ENCODE data around the gene DCC. TPM values are rescaled to one million over a fixed set of nuclear protein-coding genes. Genes with fewer than 3 reads are reported as not detected.

The DCC gene
- total RNA-seq, 1 donor from 2014 or later, result not detected

- ATAC-seq (ENCODE audit: poor library complexity) (no peak), DNase-seq (no peak)
- intact Hi-C loops (cut with DNase I), result no loop called here
These were observed 574.2 kb downstream of the DCC start for GRCh38 chr18:52914148-52914547.

DNA sequence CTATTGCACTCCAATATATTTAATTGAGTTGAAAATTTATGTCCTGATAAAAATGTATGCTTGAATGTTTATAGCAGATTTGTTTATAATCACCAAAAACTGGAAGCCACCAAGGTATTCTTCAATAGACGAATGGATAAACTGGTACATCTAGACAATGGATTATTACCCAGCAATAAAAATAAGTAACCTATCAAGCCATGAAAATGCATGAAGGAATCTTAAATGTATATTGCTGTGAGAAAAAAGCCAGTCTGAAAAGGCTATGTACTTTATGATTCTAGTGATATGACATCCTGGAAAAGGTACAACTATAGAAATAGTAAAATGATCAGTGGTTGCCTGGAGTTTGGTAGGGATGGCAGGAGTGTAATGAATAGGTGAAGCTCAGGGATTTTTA, 580.7 kb downstream of the DCC start:
- ATAC-seq (ENCODE audit: poor library complexity) (no peak), DNase-seq (no peak)
- intact Hi-C loops (cut with DNase I), result no loop called here

DNA sequence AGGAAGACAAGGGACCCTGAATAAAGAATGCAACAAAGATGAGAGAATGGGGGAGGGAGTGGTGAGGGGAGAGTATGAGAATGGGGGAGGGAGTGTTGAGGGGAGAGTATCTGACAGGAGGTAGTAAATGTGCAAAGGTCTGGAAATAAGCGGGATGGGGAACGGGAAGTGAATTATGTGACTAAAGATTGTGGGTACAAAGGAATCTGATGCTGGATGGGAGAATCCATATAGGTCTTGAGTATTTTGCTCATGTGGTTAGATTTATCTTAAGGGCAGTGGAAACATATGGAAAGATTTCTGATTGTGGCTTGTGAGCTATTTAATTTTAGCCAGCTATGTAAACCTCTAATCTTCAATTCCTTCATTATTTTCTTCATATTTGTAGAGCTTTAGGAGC, 593.4 kb downstream of the DCC start:
- ATAC-seq (ENCODE audit: poor library complexity) (no peak), DNase-seq (no peak)
- intact Hi-C loops (cut with DNase I), result no loop called here

DNA sequence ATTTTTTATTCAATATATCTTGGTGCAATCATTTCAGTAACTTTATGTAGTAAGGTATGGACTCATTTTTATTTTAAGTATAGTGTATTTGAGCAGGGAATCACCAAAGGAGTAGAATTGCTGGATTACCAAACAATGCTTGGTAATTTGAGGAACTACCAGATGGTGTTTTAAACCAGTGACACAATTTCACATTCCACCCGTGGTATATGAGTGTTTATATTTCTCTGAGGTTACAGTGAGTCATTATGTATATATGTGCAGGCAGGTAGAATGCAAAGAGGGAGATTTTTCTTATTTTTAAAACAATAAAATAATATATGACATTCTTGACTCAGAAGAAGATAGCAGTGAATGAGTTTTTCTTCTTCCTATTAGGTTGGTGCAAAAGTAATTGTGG, 596.9 kb downstream of the DCC start:
- no peak for ATAC-seq (ENCODE audit: poor library complexity)
- intact Hi-C loops (cut with DNase I), result no loop called here

DNA sequence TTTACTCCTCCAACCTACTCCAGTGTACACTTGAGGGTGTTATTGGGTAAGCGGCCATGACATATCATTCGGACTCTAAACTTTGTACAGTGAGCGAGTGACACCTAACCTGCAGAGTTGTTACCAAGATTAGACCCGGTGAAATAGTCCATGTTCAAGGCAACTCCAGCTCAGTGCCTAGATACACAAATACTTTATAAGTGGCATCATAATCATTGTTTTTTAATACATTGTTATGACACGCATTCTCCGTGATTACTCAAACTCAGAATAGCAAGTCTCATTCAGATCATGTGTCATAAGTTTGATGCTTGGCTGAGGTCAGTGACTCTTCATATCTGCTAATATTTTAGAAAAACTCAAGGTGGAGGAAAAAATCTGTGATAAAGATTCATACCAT, 597.8 kb downstream of the DCC start:
- intact Hi-C loops (cut with DNase I), result no loop called here
- DNase-seq (no peak), ATAC-seq (ENCODE audit: poor library complexity) (no peak)

More for the DNA sequence above, 596.9 kb downstream of the DCC start:
- DNase-seq, result no peak

- ATAC-seq (ENCODE audit: poor library complexity) (no peak), DNase-seq (no peak)
- intact Hi-C loops (cut with DNase I), result no loop called here
These were observed 605.6 kb downstream of the DCC start for GRCh38 chr18:52945552-52945951.

DNA sequence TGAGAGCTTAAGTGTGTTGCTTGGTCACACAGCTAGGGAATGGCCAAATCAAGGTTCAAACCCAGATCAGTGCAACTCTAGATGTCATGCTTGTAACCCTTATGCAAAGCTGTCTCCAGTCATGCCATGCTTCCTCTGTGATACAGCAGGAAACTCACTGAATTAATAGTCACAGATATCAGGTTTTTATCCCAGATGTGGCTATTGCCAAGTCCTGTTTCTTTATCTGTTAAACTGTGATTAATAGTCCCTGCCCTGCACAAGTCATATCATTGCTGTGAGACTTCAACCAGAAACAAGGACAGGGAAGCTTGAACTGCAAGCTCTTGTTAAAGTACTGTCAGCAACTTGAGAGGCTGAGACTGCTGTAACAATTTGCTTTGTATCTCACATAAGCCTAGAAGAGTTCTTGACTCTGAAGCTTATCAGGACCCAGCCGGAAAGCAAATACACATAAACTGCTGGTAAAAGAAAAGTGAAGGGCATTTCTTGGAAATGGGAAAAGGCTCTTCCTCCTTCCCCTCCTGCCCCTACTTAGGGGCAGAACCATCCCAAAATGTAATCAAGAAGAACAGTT, 609.0 kb downstream of the DCC start:
- no peak for DNase-seq
- intact Hi-C loops (cut with DNase I), result no loop called here
- ATAC-seq (ENCODE audit: poor library complexity), result no peak

DNA sequence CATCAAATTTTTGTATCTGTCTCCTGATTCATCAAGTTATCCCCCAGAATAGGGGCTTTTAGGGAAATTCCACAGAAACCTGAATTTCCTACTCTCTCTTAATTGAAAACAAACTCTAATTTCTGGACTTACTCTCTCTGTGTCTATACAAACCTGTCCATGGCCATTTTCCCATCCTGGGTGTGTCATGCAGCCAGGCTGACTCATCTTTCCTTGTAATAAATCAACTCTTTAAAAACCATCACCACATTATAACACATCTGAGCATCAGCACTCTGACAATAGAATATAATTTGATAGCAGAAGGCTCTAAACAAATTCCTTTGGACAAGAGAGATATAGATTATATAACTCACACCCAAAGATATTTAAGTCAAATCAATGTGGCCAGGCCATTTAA, 610.2 kb downstream of the DCC start:
- ATAC-seq (ENCODE audit: poor library complexity), result no peak
- DNase-seq, result no peak
- intact Hi-C loops (cut with DNase I), result no loop called here

- ATAC-seq (ENCODE audit: poor library complexity), result no peak
- DNase-seq, result no peak
- intact Hi-C loops (cut with DNase I), result no loop called here
These were observed 613.4 kb downstream of the DCC start for GRCh38 chr18:52953387-52953786.

GRCh38 chr18:52963481-52963880, 623.5 kb downstream of the DCC start:
- DNase-seq, result no peak
- intact Hi-C loops (cut with DNase I), result no loop called here
- no peak for ATAC-seq (ENCODE audit: poor library complexity)

GRCh38 chr18:52970686-52971085, 630.7 kb downstream of the DCC start:
- ATAC-seq (ENCODE audit: poor library complexity), result no peak
- no peak for DNase-seq
- intact Hi-C loops (cut with DNase I), result no loop called here

GRCh38 chr18:52971097-52971496, 631.1 kb downstream of the DCC start:
- no peak for DNase-seq
- no peak for ATAC-seq (ENCODE audit: poor library complexity)

GRCh38 chr18:52979892-52980291, 639.9 kb downstream of the DCC start:
- no peak for ATAC-seq (ENCODE audit: poor library complexity)
- intact Hi-C loops (cut with DNase I), result no loop called here
- DNase-seq, result no peak

More at GRCh38 chr18:52971097-52971496, 631.1 kb downstream of the DCC start:
- intact Hi-C loops (cut with DNase I), result no loop called here

- no peak for DNase-seq
These were observed 651.2 kb downstream of the DCC start for GRCh38 chr18:52991246-52991645.

DNA sequence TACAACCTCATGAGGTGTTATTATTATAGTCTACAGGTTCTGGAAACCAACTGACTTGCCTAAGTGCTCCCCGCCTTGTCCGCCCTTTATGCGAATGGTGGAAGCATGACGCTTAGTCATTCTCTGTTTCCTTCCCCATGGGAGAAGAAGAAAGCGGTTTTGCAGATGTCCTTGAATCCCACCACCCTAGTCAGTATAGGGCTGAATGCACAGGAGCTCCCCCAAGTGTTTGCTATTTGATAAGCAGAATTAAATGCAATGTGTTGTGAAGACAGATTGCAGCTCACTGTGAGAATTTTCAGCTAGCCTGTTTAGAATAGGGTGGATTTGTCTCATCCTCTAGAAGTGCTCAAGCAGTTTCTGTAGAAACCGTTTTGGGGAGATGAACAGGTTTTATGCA, 652.0 kb downstream of the DCC start:
- ATAC-seq (ENCODE audit: poor library complexity) (no peak), DNase-seq (no peak)
- intact Hi-C loops (cut with DNase I), result no loop called here

More at GRCh38 chr18:52991246-52991645, 651.2 kb downstream of the DCC start:
- intact Hi-C loops (cut with DNase I), result no loop called here
- ATAC-seq (ENCODE audit: poor library complexity), result no peak

DNA sequence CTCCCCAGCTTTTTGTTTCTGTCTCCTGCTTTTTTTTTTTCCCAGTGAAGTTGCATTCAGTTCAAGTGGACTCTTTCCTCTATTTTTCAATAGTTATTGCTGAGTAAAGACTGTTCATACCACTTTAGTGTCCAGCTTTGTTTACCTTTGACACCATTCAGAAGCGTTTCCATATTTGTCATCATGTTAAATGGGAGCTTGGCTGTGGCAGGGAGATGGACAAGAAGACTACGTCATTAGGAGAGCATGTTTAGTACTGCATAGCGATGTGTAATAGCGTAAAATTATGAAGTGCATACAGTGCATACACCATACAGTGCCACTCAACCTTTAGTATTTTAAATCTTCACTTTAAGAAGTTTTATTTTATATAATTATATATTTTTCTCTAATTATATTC, 655.9 kb downstream of the DCC start:
- intact Hi-C loops (cut with DNase I), result no loop called here

DNA sequence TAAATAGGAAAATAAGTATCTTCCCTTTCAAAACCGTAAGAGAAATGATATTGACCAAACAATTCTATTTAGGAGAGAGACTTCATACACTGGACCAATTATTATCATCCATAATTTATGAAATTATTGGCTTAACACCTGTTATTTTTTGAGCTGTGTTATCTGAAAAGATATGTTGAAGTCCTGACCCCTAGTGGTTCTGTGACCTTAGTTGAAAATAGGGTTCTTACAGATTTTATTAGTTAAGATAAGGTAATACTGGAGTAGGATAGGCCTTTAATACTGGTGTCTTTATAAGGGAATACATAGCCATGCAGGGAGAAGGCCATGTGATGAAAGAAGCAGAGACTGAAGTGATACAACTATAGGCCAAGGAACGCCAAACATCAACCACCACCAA, 659.6 kb downstream of the DCC start:
- ATAC-seq (ENCODE audit: poor library complexity), result no peak
- intact Hi-C loops (cut with DNase I), result no loop called here

More for the DNA sequence above, 655.9 kb downstream of the DCC start:
- DNase-seq, result no peak
- ATAC-seq (ENCODE audit: poor library complexity), result no peak

DNA sequence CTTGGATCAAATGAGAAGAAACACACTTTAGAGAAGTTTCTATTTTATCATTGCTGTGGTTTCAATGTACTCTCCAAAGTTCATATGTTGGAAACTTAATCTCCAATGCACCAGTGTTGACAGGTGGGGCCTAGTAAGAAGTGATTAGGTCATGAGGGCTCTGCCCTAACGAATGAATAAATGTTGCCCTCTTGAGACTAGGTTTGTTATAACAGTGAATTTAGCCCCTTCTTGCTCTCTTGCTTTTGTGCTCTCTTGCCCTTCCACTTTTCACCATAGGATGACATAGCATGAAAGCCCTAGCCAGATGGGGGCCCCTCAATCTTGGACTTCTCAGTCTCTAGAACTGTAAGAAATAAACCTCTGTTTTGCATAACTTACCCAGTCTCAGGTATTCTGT, 664.8 kb downstream of the DCC start:
- ATAC-seq (ENCODE audit: poor library complexity) (no peak), DNase-seq (no peak)
- intact Hi-C loops (cut with DNase I), result no loop called here

More for the DNA sequence above, 659.6 kb downstream of the DCC start:
- no peak for DNase-seq

DNA sequence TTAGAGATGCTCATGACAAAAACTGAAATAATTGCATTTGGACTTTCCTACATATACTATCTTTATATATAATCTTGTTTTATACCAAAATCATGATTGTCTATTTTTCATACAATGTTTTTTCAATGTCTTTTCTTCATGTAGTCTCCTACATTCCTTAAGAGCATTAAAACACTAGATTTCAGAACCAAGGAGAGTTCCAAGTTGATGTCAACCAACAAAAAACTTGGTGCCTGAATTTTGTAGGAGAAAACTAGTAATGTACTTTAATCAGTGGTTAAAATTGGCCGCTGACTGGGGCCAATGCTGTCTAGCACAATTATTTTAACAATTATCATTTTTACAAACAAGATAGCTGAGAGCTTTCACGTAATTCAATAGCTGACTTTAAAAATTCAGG, 678.8 kb downstream of the DCC start:
- intact Hi-C loops (cut with DNase I), result no loop called here
- ATAC-seq (ENCODE audit: poor library complexity) (no peak), DNase-seq (no peak)

- DNase-seq (no peak), ATAC-seq (ENCODE audit: poor library complexity) (no peak)
- intact Hi-C loops (cut with DNase I), result no loop called here
These were observed 685.2 kb downstream of the DCC start for GRCh38 chr18:53025247-53025646.

DNA sequence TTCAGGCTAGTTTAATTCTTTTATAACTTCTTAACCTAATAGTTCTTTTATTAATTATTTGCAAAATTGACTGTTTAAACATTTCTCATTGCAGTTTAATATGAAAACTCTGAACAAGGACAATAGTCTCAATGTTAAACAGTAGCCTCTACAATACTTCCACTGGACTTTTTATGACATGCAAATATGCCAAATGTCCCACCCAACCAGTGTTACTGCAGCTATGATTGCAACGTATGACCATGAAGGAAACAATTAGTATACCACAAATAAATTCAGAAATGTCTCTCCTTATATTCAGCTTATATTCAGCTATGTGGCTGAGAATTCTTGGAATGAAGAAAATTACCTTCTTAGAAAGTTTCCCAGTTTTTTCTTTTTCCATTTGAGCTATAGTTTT, 688.6 kb downstream of the DCC start:
- no peak for ATAC-seq (ENCODE audit: poor library complexity)
- intact Hi-C loops (cut with DNase I), result no loop called here
- DNase-seq, result no peak
